D721Med (cell line): ENCODE results near the gene FSIP1.

Source experiments
- DNase-seq: peaks from one replicate; pipeline ENCODE4 v3.0.0; 2011; ENCODE audit warnings: low spot score; ENCODE audit not compliant: insufficient read length
- FAIRE-seq: peaks from 2 replicates; lab custom pipeline; 2011; peaks lifted over from hg19 to GRCh38; lab: Jason Lieb, UNC
- CTCF ChIP-seq: IDR thresholded peaks from 2 replicates; pipeline ENCODE4 v1.5.1; 2012; ENCODE audit warnings: mild to moderate bottlenecking, control low read depth; ENCODE audit not compliant: insufficient read depth; ENCODE audit errors: missing control alignments

FSIP1 gene

GRCh38 chr15:39589815-39590644 is 192.6 kb downstream of the FSIP1 start:
- FAIRE-seq (no peak), DNase-seq (no peak)
- no peak for TF ChIP-seq CTCF

GRCh38 chr15:39589193-39589814 is 193.3 kb downstream of the FSIP1 start:
- TF ChIP-seq CTCF, result no peak
- DNase-seq, result no peak
- FAIRE-seq, result no peak

GRCh38 chr15:39588531-39589192 is 194.0 kb downstream of the FSIP1 start:
- DNase-seq, result no peak
- no peak for TF ChIP-seq CTCF
- FAIRE-seq, result no peak

GRCh38 chr15:39587731-39588530 is 194.7 kb downstream of the FSIP1 start:
- FAIRE-seq (no peak), DNase-seq (no peak)
- TF ChIP-seq CTCF, result no peak

- FAIRE-seq (no peak), DNase-seq (no peak)
- TF ChIP-seq CTCF, result no peak
These were observed 195.4 kb downstream of the FSIP1 start for GRCh38 chr15:39587096-39587721.

- DNase-seq (no peak), FAIRE-seq (no peak)
- no peak for TF ChIP-seq CTCF
These were observed 196.1 kb downstream of the FSIP1 start for GRCh38 chr15:39586387-39587095.
